HG03565 (cell line): ENCODE results near the gene MYB.

Source experiments
- ATAC-seq: cut with Tn5 transposase; IDR thresholded peaks from one replicate; pipeline ENCODE4 v1.9.1; 2021; ENCODE audit warnings: mild to moderate bottlenecking, moderate library complexity; ENCODE audit not compliant: unreplicated experiment

The MYB gene

DNA sequence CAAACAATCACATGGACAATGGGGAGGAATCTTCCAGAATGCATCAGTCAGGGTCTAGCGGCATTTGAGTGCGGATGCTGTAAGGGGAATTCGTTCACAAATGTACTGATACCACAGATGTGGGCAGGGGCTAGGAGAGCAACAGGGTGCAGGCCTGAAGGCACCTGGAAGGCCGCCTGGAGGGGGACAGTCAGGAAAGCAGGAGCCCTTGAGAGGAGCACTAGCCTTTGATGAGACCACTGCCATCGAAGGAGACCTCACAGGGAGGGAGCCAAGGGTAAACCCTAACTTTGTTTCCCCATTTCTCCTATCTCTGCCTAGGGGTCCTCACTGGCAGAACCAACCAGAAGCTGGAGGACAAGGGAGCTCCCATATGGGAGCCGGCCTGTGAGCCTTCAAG lies 38.2 kb downstream of the MYB start:
- no peak for ATAC-seq

DNA sequence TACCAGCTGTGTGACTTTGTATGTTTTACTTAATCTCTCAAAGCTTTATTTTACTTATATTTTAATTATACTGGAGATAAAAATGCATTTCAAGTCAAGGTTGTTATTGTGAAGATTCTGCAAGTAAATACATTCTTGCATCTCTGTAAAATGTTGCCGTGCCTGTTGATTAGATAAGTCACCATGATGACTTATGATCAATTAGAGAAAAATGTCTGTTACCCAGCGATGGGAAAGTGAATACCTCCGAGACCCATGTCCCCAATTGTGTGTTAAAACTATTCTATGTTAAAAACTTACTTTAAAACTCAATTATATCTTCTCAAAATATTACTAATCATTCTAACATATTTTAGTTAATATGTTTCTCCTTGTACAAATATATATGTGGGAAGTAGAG lies 39.9 kb downstream of the MYB start:
- no peak for ATAC-seq

DNA sequence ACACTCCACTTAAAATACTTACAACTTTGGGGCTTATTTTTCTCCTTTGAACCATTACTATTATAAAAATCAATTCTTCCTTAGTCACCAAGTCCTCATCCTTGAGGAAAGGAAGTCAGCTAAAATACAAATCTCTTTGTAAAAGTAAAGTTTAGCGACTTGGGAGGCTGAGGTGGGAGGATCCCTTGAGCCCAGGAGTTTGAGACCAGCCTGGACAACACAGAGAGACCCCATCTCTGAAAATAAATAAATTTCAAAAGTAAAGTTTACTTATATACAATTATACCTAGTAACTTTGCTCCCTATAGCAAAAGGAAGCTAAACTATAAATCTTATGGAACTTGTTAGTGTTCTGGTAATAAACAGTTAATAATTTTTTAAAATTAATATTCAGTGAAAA lies 40.4 kb downstream of the MYB start:
- ATAC-seq, result no peak

DNA sequence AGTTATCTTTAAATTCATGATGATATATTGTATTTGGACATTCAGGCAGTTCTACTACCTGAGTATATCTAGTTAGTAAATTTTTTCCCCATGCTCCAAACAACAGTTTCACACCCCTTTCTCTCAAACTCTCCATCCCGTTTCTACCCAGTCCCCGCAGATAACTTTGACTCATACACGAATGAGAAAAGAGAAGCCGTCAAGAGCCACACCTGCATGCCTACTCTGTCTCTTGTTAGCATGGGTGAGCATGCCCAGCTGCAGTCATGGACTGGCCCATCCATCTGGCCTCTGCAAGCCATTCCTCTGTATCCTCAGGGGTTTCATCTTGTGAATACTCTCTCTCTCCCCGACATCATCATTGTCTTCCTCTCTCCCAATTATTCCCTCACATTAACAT lies 41.5 kb downstream of the MYB start:
- ATAC-seq, result no peak

DNA sequence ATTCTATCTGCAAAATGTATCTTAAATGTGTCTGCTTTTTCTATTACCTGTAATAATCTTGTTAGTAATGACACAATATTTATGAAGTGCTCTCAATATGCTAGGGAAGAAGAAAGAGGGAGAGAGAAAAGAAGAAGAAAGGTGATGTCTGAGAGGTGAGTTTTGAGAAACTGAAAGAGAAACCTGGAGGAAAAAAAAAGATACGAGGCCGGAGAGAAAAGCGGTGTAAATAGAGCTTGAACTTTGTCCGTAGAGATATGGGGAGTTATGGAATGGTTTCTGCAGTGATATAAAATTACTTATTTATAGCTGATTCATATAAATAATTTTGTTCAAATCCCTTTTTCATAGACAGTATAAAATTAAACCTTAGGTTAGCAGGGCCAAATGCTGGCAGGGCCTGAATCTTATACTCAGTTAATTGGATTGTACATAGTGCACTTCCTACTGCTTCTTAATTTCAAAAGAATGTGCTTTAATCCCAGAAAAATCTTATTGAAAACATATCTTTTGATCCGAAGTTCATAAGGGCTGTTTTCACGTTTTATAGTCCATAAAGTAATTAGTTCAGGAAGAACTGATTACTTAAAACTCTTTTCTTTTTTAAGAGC lies 43.0 kb downstream of the MYB start:
- no peak for ATAC-seq

DNA sequence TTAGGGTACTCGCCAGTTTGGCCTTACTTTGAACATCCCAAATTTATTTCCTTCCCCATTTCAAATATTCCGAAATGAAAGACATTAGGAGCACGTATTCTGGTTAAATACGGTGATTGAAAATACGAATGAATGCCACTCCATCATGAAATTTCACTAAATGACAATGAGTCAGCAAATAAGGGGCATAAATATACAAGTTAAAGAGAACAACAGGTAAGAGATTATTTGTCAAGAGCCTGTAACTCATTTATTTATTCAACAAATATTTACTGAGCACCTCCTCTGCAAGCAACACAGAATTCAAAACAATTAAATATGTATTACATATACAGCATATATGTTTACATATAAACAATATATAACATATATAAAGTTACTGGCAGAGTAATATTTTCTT lies 44.8 kb downstream of the MYB start:
- ATAC-seq, result no peak

DNA sequence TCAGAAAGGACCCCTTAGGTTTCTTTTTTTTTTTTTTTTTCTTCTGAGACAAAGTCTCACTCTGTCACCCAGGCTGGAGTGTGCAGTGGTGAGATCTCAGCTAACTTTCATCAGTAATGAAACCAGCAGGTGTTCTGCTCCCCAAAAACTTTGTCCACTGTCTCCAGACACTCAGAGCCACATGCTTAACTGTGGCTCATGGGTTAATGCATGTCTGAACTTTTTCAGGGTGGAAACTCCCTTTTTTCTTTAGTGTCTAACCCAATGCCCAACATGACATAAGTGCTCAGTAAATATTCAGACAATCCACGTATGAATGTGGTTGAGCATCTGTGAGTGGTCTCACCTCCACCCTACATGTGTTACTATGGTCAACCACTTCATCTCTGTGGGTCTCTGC lies 45.4 kb downstream of the MYB start:
- peak; percentile 59 for ATAC-seq

DNA sequence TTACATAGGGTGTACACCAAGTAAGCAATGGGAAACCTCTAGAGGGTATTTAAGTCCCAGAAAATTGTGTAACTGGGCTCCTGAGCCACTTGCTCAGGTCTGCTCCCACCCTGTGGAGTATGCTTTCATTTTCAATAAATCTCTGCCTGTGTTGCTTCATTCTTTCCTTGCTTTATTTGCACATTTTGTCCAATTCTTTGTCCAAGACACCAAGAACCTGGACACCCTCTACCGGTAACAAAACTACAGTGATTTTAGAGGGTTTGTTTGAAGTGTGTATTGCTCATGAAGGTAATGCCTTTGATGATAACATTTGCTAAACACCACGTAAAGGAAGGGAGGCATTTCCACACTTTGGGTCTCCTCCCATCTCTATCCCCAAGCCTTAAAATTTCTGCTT lies 46.2 kb downstream of the MYB start:
- ATAC-seq, result no peak

DNA sequence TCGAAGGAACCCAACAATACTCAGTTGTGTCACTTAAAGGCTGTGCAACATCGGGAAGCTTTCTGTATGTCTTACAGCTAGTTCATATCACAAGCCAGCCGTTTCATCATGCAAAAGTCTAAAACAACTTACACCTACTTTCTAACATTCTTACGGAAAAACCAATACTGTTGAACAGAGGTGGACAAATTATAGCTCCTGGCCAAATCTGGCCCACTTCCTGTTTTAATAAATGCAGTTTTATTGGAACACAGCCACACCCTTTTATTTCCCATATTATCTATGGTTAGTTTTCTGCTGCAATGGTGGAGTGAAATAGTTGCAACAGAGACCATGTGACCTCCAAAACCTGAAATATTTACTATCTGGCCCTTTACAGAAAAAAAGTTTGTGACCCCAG lies 46.6 kb downstream of the MYB start:
- ATAC-seq, result no peak

DNA sequence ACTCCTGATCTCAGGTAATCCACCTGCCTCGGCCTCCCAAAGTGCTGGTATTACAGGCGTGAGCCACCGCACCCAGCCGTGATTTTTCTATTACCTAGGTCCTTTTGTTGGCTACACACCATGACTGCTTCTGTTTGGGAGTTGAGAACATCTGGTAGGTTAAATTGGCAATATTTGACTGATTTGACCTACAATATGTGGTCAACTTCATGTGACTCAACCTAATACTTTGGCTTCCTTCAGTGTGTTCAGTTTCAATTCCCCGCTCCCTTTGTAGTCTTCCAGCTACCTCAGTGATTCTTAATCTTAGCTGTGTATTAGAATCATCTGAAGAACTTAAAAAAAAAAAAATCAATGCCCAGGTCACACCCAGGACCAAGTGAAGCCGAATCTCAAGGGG lies 47.4 kb downstream of the MYB start:
- ATAC-seq, result peak; percentile 38

DNA sequence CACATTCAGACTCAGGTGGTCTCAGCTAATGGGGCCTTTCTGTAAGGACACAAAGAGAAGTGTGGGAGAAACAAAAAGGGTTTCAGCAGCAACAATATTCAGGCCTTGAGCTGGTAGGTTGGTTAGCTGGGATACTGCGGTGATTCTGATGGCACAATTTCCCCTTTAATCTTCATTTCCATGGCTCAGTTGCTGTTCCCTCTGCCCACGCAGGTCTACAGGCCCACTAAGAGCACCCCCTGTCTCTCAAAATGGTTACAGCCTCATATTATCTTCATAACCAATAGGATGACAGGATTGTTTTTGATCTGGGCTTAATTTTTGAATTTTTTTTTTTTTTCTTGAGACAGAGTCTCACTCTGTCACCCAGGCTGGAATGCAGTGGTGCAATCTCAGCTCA lies 48.9 kb downstream of the MYB start:
- ATAC-seq, result no peak

DNA sequence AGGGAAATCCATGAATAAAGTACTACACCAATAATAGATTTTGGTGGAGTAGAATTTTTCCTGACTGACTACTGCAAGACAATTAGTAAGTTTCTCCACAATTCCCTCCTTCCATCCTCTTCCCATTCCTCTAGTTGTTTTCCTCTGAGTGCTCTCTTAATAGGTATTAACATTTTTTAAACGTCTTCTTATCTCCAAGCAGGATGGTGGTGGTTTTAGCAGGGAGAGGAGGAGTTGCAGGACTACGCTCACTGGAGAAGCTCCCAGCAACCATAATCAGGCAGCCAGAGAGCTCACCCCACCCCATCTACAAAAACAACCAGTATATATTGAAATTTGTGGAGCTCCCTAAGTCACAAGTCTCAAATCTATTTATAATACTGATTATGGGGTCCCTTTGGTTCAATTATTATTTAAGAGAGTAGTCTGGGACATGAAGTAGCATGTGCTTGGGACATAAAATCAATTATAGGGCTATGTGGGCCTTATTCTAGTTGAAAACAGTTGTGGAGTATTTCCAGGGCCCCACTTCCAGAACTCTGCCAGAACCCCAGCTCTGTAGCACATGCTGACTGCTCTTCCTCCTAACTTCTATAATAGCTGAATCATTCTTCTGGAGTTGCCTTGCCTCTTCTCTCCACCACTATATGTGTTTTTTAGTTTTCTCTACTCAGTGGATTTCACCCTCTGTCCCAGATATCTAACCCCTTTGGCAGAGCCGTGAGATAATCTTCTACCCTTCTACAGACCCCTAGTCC lies 49.8 kb downstream of the MYB start:
- ATAC-seq, result no peak

DNA sequence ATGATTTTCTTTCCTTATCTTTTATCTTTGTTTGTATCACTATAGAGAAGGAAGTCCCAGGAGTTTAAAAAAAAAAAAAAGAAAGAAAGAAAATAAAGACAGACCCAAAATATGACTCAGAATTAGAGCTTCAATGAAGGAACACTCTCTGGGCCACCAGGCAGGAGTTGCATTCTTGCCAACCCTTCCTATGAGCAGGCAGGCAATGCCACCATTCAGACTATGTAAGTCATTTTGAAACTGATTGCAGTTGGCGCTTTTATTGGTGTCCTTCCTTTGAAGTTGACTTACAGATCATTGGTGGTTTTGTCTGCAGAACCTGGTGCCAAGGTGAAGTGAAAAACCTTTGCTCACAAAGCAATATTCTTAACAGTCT lies 50.3 kb downstream of the MYB start:
- ATAC-seq, result no peak

DNA sequence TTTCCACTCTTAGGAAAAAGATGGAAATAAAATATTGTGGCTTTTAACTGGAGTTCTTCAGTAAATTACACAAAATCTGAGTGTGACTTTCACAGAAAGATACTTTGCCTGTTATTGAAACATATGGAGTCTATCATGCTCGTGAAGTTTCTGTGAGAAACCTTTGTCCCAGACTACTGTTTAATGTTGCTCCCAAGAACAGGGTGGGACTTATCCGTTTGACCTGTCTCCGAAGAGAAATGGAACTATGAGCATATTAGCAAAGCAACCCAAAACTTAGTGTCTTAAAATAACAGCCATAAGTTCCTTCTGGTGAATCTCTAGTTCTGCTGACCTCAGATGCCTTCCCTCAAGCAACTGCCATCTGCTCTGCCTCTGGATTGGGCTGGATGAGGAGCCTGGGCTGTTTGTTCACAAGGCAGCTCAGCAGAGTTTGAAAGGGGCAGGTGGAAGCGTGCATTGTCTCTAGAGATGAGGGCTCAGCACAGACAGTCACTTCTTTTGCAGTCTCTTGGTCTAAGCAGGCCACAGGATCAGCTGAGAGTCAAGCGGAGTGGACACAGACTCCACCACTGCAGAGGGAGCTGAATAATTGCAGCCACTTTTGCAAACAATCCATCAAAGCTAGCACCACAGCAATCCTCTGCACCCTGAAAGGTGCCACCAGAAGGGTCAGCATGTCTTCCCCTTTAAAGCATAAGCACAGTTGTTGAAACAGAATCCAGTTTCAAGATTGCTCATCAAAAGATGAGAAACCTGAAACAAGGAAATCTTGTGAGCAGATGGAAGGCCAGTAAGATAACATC lies 52.8 kb downstream of the MYB start:
- peak; percentile 56 for ATAC-seq

DNA sequence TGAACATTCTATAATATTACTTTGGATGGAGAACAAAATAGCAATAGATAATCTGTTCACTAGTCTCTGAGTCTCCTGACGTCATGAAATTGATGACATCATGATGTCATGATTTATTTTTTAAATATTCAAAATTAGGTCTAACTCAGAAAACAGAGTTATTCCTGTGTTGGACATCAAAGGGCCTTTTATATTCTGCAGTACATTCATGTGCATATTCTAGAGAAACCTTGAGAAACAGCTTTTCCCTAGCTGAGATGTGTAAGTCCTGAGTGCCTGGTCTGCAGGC lies 53.3 kb downstream of the MYB start:
- ATAC-seq, result no peak

DNA sequence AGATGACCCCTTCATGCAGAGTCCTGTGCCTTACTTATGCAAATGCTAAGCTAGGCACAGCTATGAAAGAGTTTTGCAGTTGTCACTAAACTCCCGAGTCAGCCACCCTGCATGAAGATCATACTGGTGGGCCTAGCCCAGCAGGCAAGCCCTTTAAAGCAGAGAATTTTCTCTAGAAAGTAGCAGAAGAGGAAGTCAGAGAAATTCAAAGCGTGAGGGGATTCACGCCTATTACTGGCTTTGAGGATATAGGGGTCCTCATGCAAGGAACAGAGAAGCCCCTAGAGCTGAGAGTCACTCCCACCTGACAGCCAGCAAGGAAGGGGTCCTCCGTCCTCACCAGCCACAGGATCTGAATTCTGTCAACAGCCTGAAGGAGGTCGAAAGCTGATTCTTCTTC lies 54.6 kb downstream of the MYB start:
- no peak for ATAC-seq

DNA sequence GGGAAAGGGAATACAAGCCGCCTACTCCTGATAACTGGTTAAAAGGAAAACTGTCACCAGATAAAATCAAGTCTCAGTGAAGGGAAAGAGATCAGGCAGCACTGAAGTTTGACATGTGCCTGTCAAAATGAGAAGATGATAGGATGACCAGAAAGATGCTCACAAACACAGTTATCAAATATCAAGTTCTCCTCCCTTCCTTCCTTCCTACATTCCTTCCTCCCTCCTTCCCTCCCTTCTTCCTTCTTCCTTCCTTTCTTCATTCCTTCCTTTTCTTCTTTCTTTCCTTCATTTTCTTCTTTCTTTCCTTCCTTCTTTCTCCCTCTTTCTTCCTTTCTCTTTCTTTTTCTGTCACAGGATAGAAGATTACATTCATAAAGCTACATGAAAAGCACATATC lies 55.2 kb downstream of the MYB start:
- ATAC-seq, result no peak

DNA sequence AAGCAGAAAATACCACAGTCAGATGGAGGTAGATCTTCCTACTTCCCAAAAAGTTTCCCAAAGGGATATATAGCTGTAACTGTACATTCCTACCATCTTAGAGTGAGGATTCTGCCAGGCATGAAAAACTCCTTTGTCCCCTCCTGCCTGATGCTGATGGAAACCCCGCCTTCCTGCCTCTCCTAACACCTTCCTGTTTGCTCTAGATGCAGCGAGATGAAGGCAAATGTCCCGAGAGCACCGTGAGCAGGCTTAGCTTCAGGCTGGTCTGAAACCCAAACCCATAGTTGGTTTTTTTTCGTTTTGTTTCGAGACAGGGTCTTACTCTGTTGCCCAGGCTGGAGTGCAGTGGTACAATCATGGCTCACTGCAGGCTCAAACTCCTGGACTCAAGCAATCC lies 55.6 kb downstream of the MYB start:
- ATAC-seq, result no peak

DNA sequence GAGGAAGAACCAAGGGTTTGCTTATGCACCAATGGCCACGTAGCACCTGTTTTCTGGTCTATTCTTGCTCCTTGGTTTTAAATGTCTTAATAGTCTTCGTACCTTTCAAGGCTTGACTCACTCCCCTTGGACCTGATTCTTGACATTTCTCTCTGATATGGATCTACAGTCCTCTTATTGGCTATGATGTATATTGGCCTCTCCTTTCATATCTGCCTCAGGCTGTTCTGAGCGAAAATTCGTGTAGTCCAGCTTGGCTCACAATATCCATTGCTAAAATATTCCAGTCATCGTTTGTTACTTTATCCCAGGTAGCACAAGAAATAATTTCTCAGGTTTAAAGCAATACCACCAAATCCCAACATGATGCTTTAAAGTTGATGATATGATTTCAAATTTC lies 59.6 kb downstream of the MYB start:
- ATAC-seq, result no peak

DNA sequence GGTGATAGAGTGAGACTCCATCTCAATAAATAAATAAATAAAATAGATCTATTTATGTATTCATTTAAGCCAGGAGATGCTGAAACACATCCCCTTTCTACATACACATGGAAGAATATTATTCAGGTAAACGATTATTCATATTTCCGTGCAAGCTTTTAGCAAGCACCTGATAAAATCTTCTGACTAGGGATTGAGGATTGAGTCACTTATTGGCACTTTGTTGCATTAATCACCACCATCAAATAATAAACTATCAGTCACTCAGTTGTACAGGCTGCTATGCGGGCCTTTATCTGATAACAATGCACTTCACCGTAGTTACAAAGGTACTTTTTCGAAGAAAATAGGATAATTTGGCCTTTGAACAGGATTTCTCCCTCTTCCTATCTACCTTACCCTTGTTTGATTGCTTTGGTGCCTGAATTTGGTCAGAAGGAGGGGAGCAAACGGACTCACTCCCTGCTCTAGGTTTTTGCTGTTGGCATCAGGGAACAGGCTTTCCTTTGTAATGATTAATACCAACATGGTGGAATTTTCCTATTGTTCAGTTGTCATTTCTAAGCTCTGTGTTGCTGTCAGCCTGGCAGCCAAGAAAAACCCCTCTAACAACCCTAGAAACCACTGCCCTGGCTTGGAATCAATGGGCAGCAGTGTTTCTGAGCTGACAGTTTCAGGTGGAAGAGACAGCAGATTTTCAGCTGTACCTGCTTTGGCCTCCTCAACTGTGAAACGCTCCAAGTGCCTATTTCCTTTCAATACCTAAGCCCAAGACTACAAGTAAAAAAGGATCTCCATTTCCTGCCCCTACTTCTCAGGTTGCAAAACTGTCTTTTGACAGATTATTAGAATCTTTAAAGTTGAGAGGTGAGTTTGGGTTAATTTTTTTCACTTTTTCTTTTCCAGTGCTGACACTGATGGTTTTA lies 63.0 kb downstream of the MYB start:
- ATAC-seq, result no peak

DNA sequence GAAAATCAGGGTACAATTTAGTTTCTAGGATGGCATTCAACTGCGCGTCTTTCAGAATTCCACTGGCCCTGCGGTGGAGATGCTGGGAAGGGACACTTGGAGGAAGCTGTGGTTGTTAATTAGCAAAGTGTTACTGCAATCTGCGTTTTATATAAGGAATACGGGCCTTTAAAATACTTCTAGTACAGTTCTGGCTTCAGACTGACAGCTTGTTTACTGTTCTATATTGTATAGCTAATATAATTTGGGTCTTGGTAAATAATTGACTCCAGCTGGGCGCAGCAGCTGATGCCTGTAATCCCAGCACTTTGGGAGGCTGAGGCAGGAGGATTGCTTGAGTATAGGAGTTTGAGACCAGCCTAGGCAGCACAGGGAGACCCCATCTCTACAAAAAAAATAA lies 63.7 kb downstream of the MYB start:
- no peak for ATAC-seq
